ENCODE measurements around the gene GRK5.

DNA sequence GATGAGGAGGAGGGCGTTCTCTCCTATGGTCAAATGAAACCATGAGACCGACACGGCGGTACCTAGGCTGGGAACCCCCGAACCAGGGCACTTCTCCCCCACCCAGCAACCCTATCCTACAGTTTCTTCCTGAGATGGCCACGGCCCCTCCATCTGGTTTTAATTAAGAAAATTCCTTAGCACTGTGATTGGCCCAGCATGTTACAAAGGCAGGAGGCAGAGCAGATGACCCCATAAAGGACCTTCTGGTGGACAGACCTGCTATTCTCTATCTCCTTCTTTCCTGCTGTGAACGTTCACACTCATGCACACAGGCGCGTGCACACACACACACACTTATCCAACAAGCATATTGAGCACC is 205.7 kb downstream of the GRK5 start:
- TF ChIP-seq, protein P1, sequence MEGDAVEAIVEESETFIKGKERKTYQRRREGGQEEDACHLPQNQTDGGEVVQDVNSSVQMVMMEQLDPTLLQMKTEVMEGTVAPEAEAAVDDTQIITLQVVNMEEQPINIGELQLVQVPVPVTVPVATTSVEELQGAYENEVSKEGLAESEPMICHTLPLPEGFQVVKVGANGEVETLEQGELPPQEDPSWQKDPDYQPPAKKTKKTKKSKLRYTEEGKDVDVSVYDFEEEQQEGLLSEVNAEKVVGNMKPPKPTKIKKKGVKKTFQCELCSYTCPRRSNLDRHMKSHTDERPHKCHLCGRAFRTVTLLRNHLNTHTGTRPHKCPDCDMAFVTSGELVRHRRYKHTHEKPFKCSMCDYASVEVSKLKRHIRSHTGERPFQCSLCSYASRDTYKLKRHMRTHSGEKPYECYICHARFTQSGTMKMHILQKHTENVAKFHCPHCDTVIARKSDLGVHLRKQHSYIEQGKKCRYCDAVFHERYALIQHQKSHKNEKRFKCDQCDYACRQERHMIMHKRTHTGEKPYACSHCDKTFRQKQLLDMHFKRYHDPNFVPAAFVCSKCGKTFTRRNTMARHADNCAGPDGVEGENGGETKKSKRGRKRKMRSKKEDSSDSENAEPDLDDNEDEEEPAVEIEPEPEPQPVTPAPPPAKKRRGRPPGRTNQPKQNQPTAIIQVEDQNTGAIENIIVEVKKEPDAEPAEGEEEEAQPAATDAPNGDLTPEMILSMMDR (IDR thresholded peaks at IDR 0.05; ENCODE audit: insufficient read depth, low read length, poor library complexity, severe bottlenecking): no peak
- TF ChIP-seq EZH2phosphoT487 (conservative IDR thresholded peaks at IDR 0.05; ENCODE audit: low read length): no peak
